ENCODE data around the gene GIPR.

The GIPR gene

GRCh38 chr19:45641274-45642105, 26.5 kb upstream of the GIPR start (continued):
- 0 out of 2 replicates have a peak, but pooled peaks have one; percentile 9 for TF ChIP-seq ZNF398 (tag by site-specific recombination; IDR thresholded peaks at IDR 0.05)
- TF ChIP-seq SP3 (tag by site-specific recombination; IDR thresholded peaks at IDR 0.05): peak; percentile 76
- no peak for TF ChIP-seq ZNF19 (tag by site-specific recombination; IDR thresholded peaks at IDR 0.05; ENCODE audit: low read depth)
- peak; percentile 97 for TF ChIP-seq ZBTB11 (tag by site-specific recombination; conservative IDR thresholded peaks at IDR 0.05; ENCODE audit: low read depth)
- TF ChIP-seq ZNF184 (tag by site-specific recombination; IDR thresholded peaks at IDR 0.05): no peak
- TF ChIP-seq GLIS2 (tag by site-specific recombination; IDR thresholded peaks at IDR 0.05): peak; percentile 56; the same call in 1 of the 2 replicates
- no peak for TF ChIP-seq ZNF76 (tag by site-specific recombination; IDR thresholded peaks at IDR 0.05; ENCODE audit: borderline replicate concordance, low read depth)
- no peak for TF ChIP-seq ZNF621 (tag by site-specific recombination; IDR thresholded peaks at IDR 0.05)
- TF ChIP-seq KLF9 (tag by site-specific recombination; IDR thresholded peaks at IDR 0.05; ENCODE audit: low read depth): peak; percentile 78; the same call in 1 of the 2 replicates
- TF ChIP-seq ZBTB48 (tag by site-specific recombination; IDR thresholded peaks at IDR 0.05): no peak; the same call in 1 of the 2 replicates
- TF ChIP-seq ELK4 (IDR thresholded peaks at IDR 0.05; ENCODE audit: borderline replicate concordance, low read depth, low read length): no peak
- no peak for TF ChIP-seq ZNF404 (tag by site-specific recombination; IDR thresholded peaks at IDR 0.05)
- no peak for TF ChIP-seq ZNF645 (tag by site-specific recombination; IDR thresholded peaks at IDR 0.05)
- TF ChIP-seq ZSCAN16 (tag by site-specific recombination; IDR thresholded peaks at IDR 0.05): 0 out of 2 replicates have a peak, but pooled peaks have one; percentile 9
- no peak for TF ChIP-seq ZNF138 (tag by site-specific recombination; IDR thresholded peaks at IDR 0.05; ENCODE audit: borderline replicate concordance)
- no peak for TF ChIP-seq ZNF449 (tag by site-specific recombination; IDR thresholded peaks at IDR 0.05)
- no peak for TF ChIP-seq ZNF302 (tag by site-specific recombination; IDR thresholded peaks at IDR 0.05; ENCODE audit: low read depth)
- TF ChIP-seq ZFHX2 (tag by site-specific recombination; conservative IDR thresholded peaks at IDR 0.05): peak; percentile 42
- peak; percentile 66; the same call in 1 of the 2 replicates for TF ChIP-seq SCRT1 (tag by site-specific recombination; IDR thresholded peaks at IDR 0.05; ENCODE audit: borderline replicate concordance)
- no peak for TF ChIP-seq ZNF473 (tag by site-specific recombination; IDR thresholded peaks at IDR 0.05)
- no peak for TF ChIP-seq ZBTB8A (tag by site-specific recombination; IDR thresholded peaks at IDR 0.05)
- TF ChIP-seq ZNF560 (tag by site-specific recombination; IDR thresholded peaks at IDR 0.05; ENCODE audit: borderline replicate concordance): no peak
- TF ChIP-seq ZNF37A (tag by site-specific recombination; IDR thresholded peaks at IDR 0.05): no peak
- TF ChIP-seq ZNF48 (tag by site-specific recombination; IDR thresholded peaks at IDR 0.05): no peak
- no peak for TF ChIP-seq EGR2 (tag by site-specific recombination; IDR thresholded peaks at IDR 0.05; ENCODE audit: low read depth)
- TF ChIP-seq ZBTB20 (tag by site-specific recombination; IDR thresholded peaks at IDR 0.05): peak; percentile 34; the same call in 1 of the 2 replicates
- no peak for TF ChIP-seq ZNF214 (tag by site-specific recombination; IDR thresholded peaks at IDR 0.05; ENCODE audit: borderline replicate concordance)
- TF ChIP-seq ZNF514 (tag by site-specific recombination; IDR thresholded peaks at IDR 0.05): no peak
- no peak for TF ChIP-seq GLI2 (tag by site-specific recombination; IDR thresholded peaks at IDR 0.05; ENCODE audit: borderline replicate concordance, low read depth)
- TF ChIP-seq SCRT2 (tag by site-specific recombination; IDR thresholded peaks at IDR 0.05): peak; percentile 99
- no peak for TF ChIP-seq MZF1 (tag by site-specific recombination; IDR thresholded peaks at IDR 0.05; ENCODE audit: borderline replicate concordance)
